GM10248 (cell line): ENCODE data around the gene FAM180A.

Experiments used
- CTCF ChIA-PET: fragments of 300-600 bp; sonication (Branson Sonifier 250); formaldehyde crosslinking; extraction: SDS; loops from one replicate; lab custom pipeline; 2021; ENCODE audit warnings: antibody characterized with exemption; lab: Yijun Ruan, JAX
- POLR2A ChIA-PET: fragments of 350-650 bp; sonication (Branson Sonifier 250); formaldehyde crosslinking; extraction: SDS; loops from one replicate; lab custom pipeline; 2020; ENCODE audit warnings: antibody characterized with exemption; lab: Yijun Ruan, JAX
- DNase-seq: peaks from one replicate; pipeline ENCODE4 v3.0.0; 2012; ENCODE audit errors: extremely low spot score
- TF ChIP-seq, protein P1 (sequence below): IDR thresholded peaks from 2 replicates; pipeline ENCODE4 v1.5.1; 2012; ENCODE audit warnings: mild to moderate bottlenecking, low read depth; ENCODE audit errors: extremely low read depth, missing control alignments, control extremely low read depth

FAM180A gene

DNA sequence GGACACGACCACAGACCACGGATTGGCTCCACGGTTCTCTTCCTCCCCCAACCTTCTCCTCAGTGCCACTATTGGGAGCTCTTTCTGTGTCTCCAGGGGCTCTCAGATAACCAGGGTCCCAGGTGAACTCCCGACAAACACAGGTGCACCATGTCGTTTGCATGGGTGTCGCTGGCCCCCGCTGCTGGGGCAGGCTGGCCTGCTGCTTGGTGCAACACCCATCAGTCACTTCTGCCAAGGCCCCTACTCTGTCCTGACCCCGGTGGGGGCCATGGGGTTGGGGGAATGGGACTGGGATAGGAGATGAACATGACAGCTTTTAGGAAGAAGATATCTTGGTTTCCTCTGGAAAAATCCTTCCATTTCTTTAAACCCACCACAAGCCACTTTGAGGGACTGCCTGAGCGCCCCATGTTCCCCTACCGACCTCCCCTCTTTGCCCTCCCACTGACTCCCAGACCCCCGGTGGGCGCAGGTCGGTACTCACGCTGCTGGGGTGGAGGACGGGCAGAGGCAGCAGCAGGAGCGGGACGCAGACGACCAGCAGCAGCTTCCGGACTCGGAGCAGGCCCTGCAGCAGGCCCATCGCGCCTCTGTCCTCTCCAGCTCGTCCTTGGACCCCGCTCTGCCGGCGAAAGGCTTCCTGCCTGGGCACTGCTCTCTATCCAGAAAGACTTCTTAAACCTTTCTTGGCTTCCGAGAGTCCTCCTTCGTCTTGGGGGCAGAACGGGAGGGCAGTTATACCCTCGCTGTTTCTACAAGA is 21.5 kb downstream of the FAM180A start:
- no peak for DNase-seq
- ChIA-PET CTCF (interaction anchor here (1.2 to 1.6 kb wide), 2 partner anchors 17 to 53 kb away, joined by 4 read pairs; no protein-coding TSS in a partner anchor), POLR2A (no interaction called here)
- TF ChIP-seq, protein P1, sequence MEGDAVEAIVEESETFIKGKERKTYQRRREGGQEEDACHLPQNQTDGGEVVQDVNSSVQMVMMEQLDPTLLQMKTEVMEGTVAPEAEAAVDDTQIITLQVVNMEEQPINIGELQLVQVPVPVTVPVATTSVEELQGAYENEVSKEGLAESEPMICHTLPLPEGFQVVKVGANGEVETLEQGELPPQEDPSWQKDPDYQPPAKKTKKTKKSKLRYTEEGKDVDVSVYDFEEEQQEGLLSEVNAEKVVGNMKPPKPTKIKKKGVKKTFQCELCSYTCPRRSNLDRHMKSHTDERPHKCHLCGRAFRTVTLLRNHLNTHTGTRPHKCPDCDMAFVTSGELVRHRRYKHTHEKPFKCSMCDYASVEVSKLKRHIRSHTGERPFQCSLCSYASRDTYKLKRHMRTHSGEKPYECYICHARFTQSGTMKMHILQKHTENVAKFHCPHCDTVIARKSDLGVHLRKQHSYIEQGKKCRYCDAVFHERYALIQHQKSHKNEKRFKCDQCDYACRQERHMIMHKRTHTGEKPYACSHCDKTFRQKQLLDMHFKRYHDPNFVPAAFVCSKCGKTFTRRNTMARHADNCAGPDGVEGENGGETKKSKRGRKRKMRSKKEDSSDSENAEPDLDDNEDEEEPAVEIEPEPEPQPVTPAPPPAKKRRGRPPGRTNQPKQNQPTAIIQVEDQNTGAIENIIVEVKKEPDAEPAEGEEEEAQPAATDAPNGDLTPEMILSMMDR: no peak

DNA sequence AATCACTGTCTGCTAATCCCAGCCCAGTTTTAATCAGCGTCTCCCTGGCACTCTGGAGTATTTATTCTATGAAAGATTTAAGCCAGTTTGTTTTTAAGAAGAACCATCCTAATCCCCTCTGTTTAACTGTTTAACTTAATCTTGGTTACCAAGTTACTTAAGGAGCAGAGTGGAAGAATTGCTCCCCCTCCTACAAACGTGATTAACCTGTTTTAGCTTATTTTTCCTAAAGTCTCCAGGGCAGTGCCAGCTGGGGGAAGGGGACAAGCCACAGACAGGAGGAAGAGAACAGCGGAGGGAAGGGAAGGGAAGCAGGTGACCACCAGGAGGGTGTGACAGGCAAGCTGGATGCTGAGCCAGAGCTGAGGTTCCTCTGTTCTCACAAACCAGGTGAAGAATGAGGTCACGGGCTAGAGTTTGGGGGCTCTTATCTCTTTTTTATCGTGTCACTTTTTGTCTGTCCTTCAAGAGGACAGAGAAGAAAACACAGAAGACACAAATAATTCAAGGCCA is 22.3 kb downstream of the FAM180A start:
- DNase-seq: no peak
- TF ChIP-seq, protein P1: no peak
- POLR2A ChIA-PET: no interaction called here
- CTCF ChIA-PET: interaction anchor here (1.2 kb wide), 1 partner anchor 17 kb away, joined by 4 read pairs; no protein-coding TSS in a partner anchor

DNA sequence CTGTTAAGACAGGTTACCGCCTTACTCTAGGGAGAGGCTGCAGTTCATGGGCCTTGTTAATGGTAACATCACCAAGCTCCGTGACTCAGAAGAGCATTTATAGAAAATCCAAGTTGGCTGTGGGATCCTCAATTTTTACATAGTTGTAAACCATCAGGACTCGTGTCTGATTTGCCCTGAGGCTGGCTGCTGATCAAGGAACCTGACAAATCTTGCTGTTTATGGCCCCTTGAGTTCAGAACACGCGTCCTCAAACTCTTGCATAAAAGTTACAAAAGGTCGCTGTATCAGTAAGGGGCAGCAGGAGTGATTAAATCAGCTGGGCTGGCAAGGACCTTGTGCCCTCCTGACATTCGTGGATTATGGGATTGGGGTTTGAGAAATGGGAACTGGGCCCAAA is 25.2 kb downstream of the FAM180A start:
- DNase-seq: no peak
- ChIA-PET CTCF (no interaction called here), POLR2A (no interaction called here)
- TF ChIP-seq, protein P1: no peak

DNA sequence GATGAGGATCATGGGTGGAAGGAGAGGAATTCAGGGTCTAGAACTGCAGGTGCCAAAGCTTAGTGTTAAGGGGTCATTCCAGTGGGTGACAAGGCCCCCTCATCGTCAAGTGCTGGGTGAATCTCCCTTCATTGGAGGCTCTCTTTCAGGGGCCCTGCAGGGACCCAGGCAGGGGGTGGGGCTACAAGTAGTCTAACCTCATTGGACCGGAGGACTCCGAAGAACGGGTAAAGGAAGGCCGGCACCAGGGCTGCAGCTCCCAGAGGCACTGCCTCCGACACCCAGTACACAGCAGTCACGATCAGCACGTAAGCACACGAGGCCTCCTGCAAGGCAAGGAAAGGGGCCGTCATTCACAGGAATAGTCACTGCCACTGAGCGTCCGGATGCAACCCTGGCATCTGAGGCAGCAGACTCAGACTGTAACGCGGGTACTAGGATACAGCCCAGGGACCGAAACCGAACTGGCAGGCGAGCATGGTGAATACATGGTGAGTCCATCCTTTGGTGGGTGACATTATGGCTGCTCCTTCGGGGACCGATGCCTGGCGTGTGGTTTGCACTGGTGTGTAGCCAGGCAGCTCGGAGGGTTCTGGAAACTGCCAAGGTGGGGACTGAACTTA is 27.3 kb downstream of the FAM180A start:
- DNase-seq: no peak
- ChIA-PET POLR2A (no interaction called here), CTCF (interaction anchor here (0.7 to 2.9 kb wide), 8 partner anchors 7 to 60 kb away, joined by 3 to 11 read pairs (median 3); no protein-coding TSS in a partner anchor)
- TF ChIP-seq, protein P1: no peak

DNA sequence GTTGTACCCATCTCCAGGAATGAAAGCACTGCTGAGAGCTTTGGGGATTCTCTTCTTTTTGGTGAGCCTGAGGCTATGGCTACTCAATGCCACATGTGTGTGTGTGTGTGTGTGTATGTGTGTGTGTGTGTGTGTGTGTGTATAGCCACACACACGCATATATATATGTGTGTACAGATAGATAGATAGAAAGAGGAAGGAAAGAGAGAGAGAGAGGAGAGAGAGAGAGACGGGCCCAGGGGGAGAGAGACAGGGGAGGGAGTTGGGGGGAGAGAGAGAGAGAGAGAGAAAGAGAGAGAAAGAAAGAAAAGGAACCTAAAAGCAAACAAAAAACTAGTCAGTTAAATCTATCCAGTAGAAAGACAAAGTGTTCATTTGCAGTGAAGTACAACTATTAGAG is 28.9 kb downstream of the FAM180A start:
- TF ChIP-seq, protein P1: no peak
- DNase-seq: no peak
- ChIA-PET CTCF (interaction anchor here (2.9 kb wide), 1 partner anchor 9 kb away, joined by 11 read pairs; no protein-coding TSS in a partner anchor), POLR2A (no interaction called here)

DNA sequence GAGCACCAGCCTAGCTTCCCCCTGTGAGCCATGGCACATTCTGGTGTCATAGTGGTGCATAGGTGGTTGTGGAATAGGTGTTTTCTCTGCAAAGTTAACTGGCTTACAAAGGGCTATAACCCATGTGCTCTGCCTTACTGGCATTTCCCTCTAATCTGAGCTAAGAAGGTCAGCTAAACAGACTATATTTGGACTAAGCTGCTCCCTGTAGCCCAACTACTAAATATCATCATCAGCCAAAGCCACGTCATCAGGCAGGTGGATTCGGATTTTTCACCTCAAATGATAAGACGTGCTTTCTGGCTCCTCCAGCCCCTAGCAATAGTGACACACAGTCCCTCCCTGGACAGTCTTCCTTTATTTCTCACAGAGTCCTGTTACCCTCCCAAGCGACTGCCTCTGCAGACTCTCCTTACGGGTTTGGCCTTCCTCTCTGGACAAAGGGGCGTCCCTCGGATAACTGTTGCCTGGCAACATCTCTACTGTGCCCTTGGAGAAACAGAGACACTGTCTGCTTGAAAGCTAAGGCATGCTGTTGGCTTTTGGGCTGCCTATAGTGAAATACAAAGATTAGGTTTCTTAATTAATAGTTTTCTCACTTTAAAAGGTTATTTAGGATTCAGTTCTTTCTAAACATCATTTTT is 29.7 kb downstream of the FAM180A start:
- TF ChIP-seq, protein P1: no peak
- DNase-seq: no peak
- CTCF ChIA-PET: interaction anchor here (0.7 to 2.9 kb wide), 3 partner anchors 8 to 71 kb away, joined by 3 to 11 read pairs (median 4); no protein-coding TSS in a partner anchor
- POLR2A ChIA-PET: no interaction called here
